GM12878 (cell line): ENCODE results near the gene FMN2. TPM values are rescaled to one million over a fixed set of nuclear protein-coding genes. Genes with fewer than 3 reads are reported as not detected.

Experiments used
- ATAC-seq: fragments of 200-7000 bp; cut with Tn5 transposase; 3 replicates; pipeline ENCODE4 v1.9.1; 2020; ENCODE audit warnings: mild to moderate bottlenecking, moderate library complexity
- BruUV-seq: library from RNA; stranded (reverse); fragments of 400-500 nt; replicated peaks from 2 replicates; lab custom pipeline; 2021; lab: Mats Ljungman, UMichigan
- CTCF ChIA-PET: fragments of 300-600 bp; sonication (Branson Sonifier 250); formaldehyde crosslinking; extraction: SDS; loops from one replicate; lab custom pipeline; 2021; ENCODE audit warnings: inconsistent platforms; lab: Yijun Ruan, JAX
- POLR2A ChIA-PET: fragments of 350-600 bp; formaldehyde crosslinking; extraction: SDS; loops from one replicate; lab custom pipeline; 2021; ENCODE audit warnings: inconsistent platforms; lab: Charles Lee
- RAD21 ChIA-PET: fragments of 300-600 bp; sonication (Branson Sonifier 250); formaldehyde crosslinking; loops from one replicate; lab custom pipeline; 2023; ENCODE audit warnings: antibody characterized with exemption; ENCODE audit not compliant: unreplicated experiment; lab: Charles Lee
- SMC1A ChIA-PET: fragments of 300-600 bp; sonication (Branson Sonifier 250); formaldehyde crosslinking; loops from one replicate; lab custom pipeline; 2023; ENCODE audit not compliant: unreplicated experiment, uncharacterized antibody; lab: Charles Lee
- DNase-seq: peaks from one replicate; pipeline ENCODE4 v3.0.0-alpha.2; 2011; ENCODE audit warnings: low read depth, low spot score
- FAIRE-seq: peaks from 3 replicates; lab custom pipeline; 2011; peaks lifted over from hg19 to GRCh38; lab: Jason Lieb, UNC
- H2AFZ ChIP-seq: 2 replicates; pipeline ENCODE4 v1.6.0; 2011; ENCODE audit warnings: low read depth, low read length, control low read depth; ENCODE audit not compliant: control insufficient read depth
- H3K27ac ChIP-seq: 2 replicates; pipeline ENCODE4 v1.5.1; 2011; ENCODE audit warnings: control low read depth; ENCODE audit not compliant: control insufficient read depth, insufficient read depth
- H3K27me3 ChIP-seq, 2 experiments: replicated peaks in 1 of 2; 2 replicates each; pipeline versions ENCODE4 v1.6.0 to v1.6.1; 2011; ENCODE audit warnings: low read length in 1 of 2; ENCODE audit not compliant: control insufficient read depth in 2 of 2, insufficient read depth in 2 of 2
- H3K36me3 ChIP-seq, 2 experiments: 2 replicates each; pipeline ENCODE4 v1.5.1; 2011; ENCODE audit warnings: low read length in 1 of 2; ENCODE audit not compliant: control insufficient read depth in 2 of 2, insufficient read depth in 2 of 2
- H3K4me1 ChIP-seq: 2 replicates; pipeline ENCODE4 v1.6.1; 2011; ENCODE audit warnings: mild to moderate bottlenecking, low read length, moderate library complexity, mixed read lengths; ENCODE audit not compliant: control insufficient read depth, insufficient read depth
- H3K4me2 ChIP-seq: 2 replicates; pipeline ENCODE4 v1.6.0; 2011; ENCODE audit warnings: control low read depth; ENCODE audit not compliant: control insufficient read depth, insufficient read depth
- H3K4me3 ChIP-seq: fragments of 200-600 bp; sonication (generic); 2 replicates; pipeline ENCODE4 v1.5.1; 2016
- H3K79me2 ChIP-seq: 2 replicates; pipeline ENCODE4 v1.6.0; 2011; ENCODE audit warnings: low read length; ENCODE audit not compliant: control insufficient read depth, insufficient read depth
- H3K9ac ChIP-seq: 2 replicates; pipeline ENCODE4 v1.8.0; 2011; ENCODE audit warnings: low read length, control low read depth, mixed read lengths; ENCODE audit not compliant: control insufficient read depth, insufficient read depth
- H3K9me3 ChIP-seq: replicated peaks from 3 replicates; pipeline ENCODE4 v1.5.1; 2011; ENCODE audit warnings: mild to moderate bottlenecking, low read length; ENCODE audit not compliant: control insufficient read depth, insufficient read depth
- H4K20me1 ChIP-seq: 2 replicates; pipeline ENCODE4 v1.6.0; 2011; ENCODE audit not compliant: control insufficient read depth, insufficient read depth
- ESRRA ChIP-seq: IDR thresholded peaks from 2 replicates; pipeline ENCODE4 v1.6.1; 2012; ENCODE audit warnings: mild to moderate bottlenecking, low read length, improper control_type of control experiment
- NFIC ChIP-seq: IDR thresholded peaks from 2 replicates; pipeline ENCODE4 v1.6.1; 2012; ENCODE audit warnings: low read depth, mild to moderate bottlenecking, inconsistent platforms, low read length, moderate library complexity
- SMAD1 ChIP-seq: fragments of 450-650 bp; IDR thresholded peaks from 2 replicates; pipeline ENCODE4 v1.6.1; 2018; ENCODE audit warnings: mild to moderate bottlenecking, low read depth; ENCODE audit not compliant: partially characterized antibody
- SREBF1 ChIP-seq: IDR thresholded peaks from 2 replicates; pipeline ENCODE4 v1.6.1; 2012; ENCODE audit warnings: mild to moderate bottlenecking, low read length
- ZSCAN29 ChIP-seq: fragments of 450-650 bp; IDR thresholded peaks from 2 replicates; pipeline ENCODE4 v1.6.1; 2017; ENCODE audit warnings: mild to moderate bottlenecking, moderate library complexity
- WGBS: methylation state at CpG from one replicate; pipeline ENCODE4 v1.1.6; 2016; ENCODE audit warnings: low lambda C conversion rate; ENCODE audit not compliant: insufficient replicate concordance, insufficient coverage; ENCODE audit errors: missing lambda C conversion rate; 5-methylcytosine and 5-hydroxymethylcytosine counted together
- in situ Hi-C: fragments of 300-500 bp; cut with MboI; formaldehyde crosslinking; loops from 9 replicates; pipeline ENCODE4 v1.14.3; 2018; ENCODE audit warnings: mixed read lengths
- intact Hi-C: fragments of 100-400 bp; cut with micrococcal nuclease; formaldehyde crosslinking; loops from one replicate; pipeline ENCODE4 v1.14.2; 2022; ENCODE audit not compliant: unreplicated experiment
- polyA plus RNA-seq, 11 experiments: library from polyadenylated mRNA; depleted of rRNA in 4 of 11; unstranded in 6 of 11; stranded (reverse) in 5 of 11; fragments of >200 nt; fragmentation: Nextera tagmentation in 4 of 11; fragmentation: Illumina TruSeq in 1 of 11; extraction: Ambion mirVana in 4 of 11; extraction: Trizol in 1 of 11; gene quantifications; 1 replicate in 1 of 11; 2 replicates in 10 of 11; pipeline versions ENCODE4 v1.2.1 to v1.2.3, GENCODE V29; 2011 to 2016; ENCODE audit warnings: inconsistent platforms in 2 of 11, missing spikeins in 2 of 11, low read depth in 1 of 11
- total RNA-seq, 4 experiments: library from RNA; depleted of rRNA in 3 of 4; stranded (reverse); fragments of >200 nt in 3 of 4; fragmentation: Illumina TruSeq in 1 of 4; extraction: Trizol in 1 of 4; gene quantifications; 2 replicates each; pipeline versions ENCODE4 v1.2.1 to v1.2.3, GENCODE V29; 2013 to 2021
- TF ChIP-seq, protein P1 (sequence below): fragments of 450-650 bp; IDR thresholded peaks from 2 replicates; pipeline ENCODE4 v1.6.1; 2017; ENCODE audit warnings: mild to moderate bottlenecking, moderate library complexity

FMN2 gene
- total and polyA plus RNA-seq, 10 of the 15 experiments (the other 5 are each of a cell fraction or from before 2014, with no cell fraction given): 0.60 TPM; not detected in 9

- no peaks in the 10 kb centered on the region for H3K27me3 ChIP-seq
- no peaks in the 10 kb centered on the region for H3K79me2 ChIP-seq
- no peak overlapping the region for H2AFZ ChIP-seq
- no peak overlapping the region for H3K9ac ChIP-seq
- no peak overlapping the region for H3K27ac ChIP-seq
- H4K20me1 ChIP-seq: no peaks in the 10 kb centered on the region
- ChIA-PET SMC1A (interaction anchor here (0.6 kb wide), 1 partner anchor 488 kb away, joined by 4 read pairs; no protein-coding TSS in a partner anchor), CTCF (no interaction called here)
- no peaks in the 10 kb centered on the region for H3K4me1 ChIP-seq
- no peak for FAIRE-seq
- H3K36me3 ChIP-seq: no peaks in the 10 kb centered on the region
- 52% methylated on average over 16 of the region's 16 CpGs for WGBS
- in situ Hi-C loops (no loop called here), intact Hi-C loops (no loop called here)
- H3K4me3 ChIP-seq: no peak overlapping the region
- no peak for DNase-seq
- TF ChIP-seq ESRRA (no peak), ZSCAN29 (no peak), NFIC (no peak), SREBF1 (no peak), SMAD1 (no peak)
- TF ChIP-seq, protein P1, sequence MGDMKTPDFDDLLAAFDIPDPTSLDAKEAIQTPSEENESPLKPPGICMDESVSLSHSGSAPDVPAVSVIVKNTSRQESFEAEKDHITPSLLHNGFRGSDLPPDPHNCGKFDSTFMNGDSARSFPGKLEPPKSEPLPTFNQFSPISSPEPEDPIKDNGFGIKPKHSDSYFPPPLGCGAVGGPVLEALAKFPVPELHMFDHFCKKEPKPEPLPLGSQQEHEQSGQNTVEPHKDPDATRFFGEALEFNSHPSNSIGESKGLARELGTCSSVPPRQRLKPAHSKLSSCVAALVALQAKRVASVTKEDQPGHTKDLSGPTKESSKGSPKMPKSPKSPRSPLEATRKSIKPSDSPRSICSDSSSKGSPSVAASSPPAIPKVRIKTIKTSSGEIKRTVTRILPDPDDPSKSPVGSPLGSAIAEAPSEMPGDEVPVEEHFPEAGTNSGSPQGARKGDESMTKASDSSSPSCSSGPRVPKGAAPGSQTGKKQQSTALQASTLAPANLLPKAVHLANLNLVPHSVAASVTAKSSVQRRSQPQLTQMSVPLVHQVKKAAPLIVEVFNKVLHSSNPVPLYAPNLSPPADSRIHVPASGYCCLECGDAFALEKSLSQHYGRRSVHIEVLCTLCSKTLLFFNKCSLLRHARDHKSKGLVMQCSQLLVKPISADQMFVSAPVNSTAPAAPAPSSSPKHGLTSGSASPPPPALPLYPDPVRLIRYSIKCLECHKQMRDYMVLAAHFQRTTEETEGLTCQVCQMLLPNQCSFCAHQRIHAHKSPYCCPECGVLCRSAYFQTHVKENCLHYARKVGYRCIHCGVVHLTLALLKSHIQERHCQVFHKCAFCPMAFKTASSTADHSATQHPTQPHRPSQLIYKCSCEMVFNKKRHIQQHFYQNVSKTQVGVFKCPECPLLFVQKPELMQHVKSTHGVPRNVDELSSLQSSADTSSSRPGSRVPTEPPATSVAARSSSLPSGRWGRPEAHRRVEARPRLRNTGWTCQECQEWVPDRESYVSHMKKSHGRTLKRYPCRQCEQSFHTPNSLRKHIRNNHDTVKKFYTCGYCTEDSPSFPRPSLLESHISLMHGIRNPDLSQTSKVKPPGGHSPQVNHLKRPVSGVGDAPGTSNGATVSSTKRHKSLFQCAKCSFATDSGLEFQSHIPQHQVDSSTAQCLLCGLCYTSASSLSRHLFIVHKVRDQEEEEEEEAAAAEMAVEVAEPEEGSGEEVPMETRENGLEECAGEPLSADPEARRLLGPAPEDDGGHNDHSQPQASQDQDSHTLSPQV: no peak
- TF ChIP-seq, all 136 proteins: peak for 0
- no TSS peak for BruUV-seq
- RAD21 ChIA-PET: no interaction called here
- no peak for ATAC-seq
- H3K4me2 ChIP-seq: no peak overlapping the region
- POLR2A ChIA-PET: no interaction called here
- H3K9me3 ChIP-seq: no peaks in the 10 kb centered on the region
Measured at GRCh38 chr1:240116831-240117769, 25.4 kb downstream of the FMN2 start.
